Stomach (tissue), 9 donors: ENCODE data around the gene PPP1R14C. TPM values are rescaled to one million over a fixed set of nuclear protein-coding genes. Genes with fewer than 3 reads are reported as not detected.

Experiments
- DNase-seq, 2 donors: peaks; one replicate each; pipeline versions ENCODE4 v3.0.0 to v3.0.0-alpha.2; 2013 to 2019
- H3K27ac ChIP-seq, 5 donors: fragments of 200-600 bp in 4 of 5; sonication (generic) in 4 of 5; one replicate each; pipeline ENCODE4 v1.5.1; 2013 to 2019; ENCODE audit warnings: mild to moderate bottlenecking in 1 of 5, moderate library complexity in 1 of 5
- H3K27me3 ChIP-seq, 3 donors: fragments of 200-600 bp; sonication (generic); one replicate each; pipeline ENCODE4 v1.5.1; 2017 to 2019; ENCODE audit warnings: mixed run types in 1 of 3
- H3K36me3 ChIP-seq, 4 donors: fragments of 200-600 bp; sonication (generic); 1 replicate in 3 of 4; 2 replicates in 1 of 4; pipeline ENCODE4 v1.5.1; 2016 to 2019
- H3K4me1 ChIP-seq, 4 donors: fragments of 200-600 bp; sonication (generic); one replicate each; pipeline ENCODE4 v1.5.1; 2016 to 2019
- H3K4me3 ChIP-seq, 4 donors: fragments of 200-600 bp; sonication (generic) in 3 of 4; one replicate each; pipeline ENCODE4 v1.5.1; 2016 to 2019; ENCODE audit warnings: mild to moderate bottlenecking in 1 of 4
- H3K9me3 ChIP-seq, 4 donors: fragments of 200-600 bp; sonication (generic); one replicate each; pipeline ENCODE4 v1.5.1; 2016 to 2019
- CTCF ChIP-seq, 7 experiments: fragments of 450-650 bp in 4 of 7; fragments of 200-600 bp in 3 of 7; sonication (generic) in 3 of 7; IDR thresholded peaks; one replicate each; pipeline ENCODE4 v1.5.1; 2016 to 2019; ENCODE audit warnings: antibody characterized with exemption in 7 of 7, control low read depth in 2 of 7, mild to moderate bottlenecking in 1 of 7
- EP300 ChIP-seq: sonication (generic); formaldehyde crosslinking; IDR thresholded peaks from one replicate; pipeline ENCODE4 v1.6.1; 2017; ENCODE audit warnings: antibody characterized with exemption
- POLR2A ChIP-seq, 4 donors: fragments of 450-650 bp; IDR thresholded peaks; one replicate each; pipeline ENCODE4 v1.6.1; 2016; ENCODE audit warnings: antibody characterized with exemption in 4 of 4, control low read depth in 2 of 4, mild to moderate bottlenecking in 1 of 4, moderate library complexity in 1 of 4
- POLR2AphosphoS5 ChIP-seq, 3 donors: sonication (generic); formaldehyde crosslinking; IDR thresholded peaks; one replicate each; pipeline ENCODE4 v1.6.1; 2016; ENCODE audit warnings: antibody characterized with exemption in 3 of 3
- WGBS, 5 donors: extraction: QIAGEN DNeasy Blood & Tissue Kit in 3 of 5; methylation state at CpG; one replicate each; pipeline versions ENCODE4 v1.1.5 to v1.1.7; 2013 to 2018; 5-methylcytosine and 5-hydroxymethylcytosine counted together
- intact Hi-C: fragments of 100-400 bp; cut with DNase I; formaldehyde crosslinking; loops from one replicate; pipeline ENCODE4 v1.15.1; 2023; ENCODE audit warnings: low total_unique reads
- polyA plus RNA-seq, 3 donors: library from polyadenylated mRNA; stranded (reverse); fragments of 200-250 nt; gene quantifications; one replicate each; pipeline ENCODE4 v1.2.3, GENCODE V29; 2013
- total RNA-seq, 5 donors: library from RNA; depleted of rRNA; stranded (reverse); fragments of >200 nt; gene quantifications; one replicate each; pipeline versions ENCODE4 v1.1.0 to v1.2.3, GENCODE V29; 2014 to 2016
- donor health status: healthy with polysubstance abuse.
- donor health status: Bipolar disorder and iron deficiency.
- donor health status: healthy.

Gene PPP1R14C
- total and polyA plus RNA-seq, 8 donors = 0.25 to 13.8 (median 4.1) TPM; not detected in 3

GRCh38 chr6:150204705-150205472 lies 62.0 kb downstream of the PPP1R14C start:
- Histone ChIP-seq H3K9me3 (no peaks in the 10 kb centered on the region), H3K27me3 (peaks cover 0 to 18% (median 0%) of the 10 kb centered on the region in 3 donors), H3K4me3 (no peak overlapping the region), H3K4me1 (no peaks in the 10 kb centered on the region), H3K27ac (no peak overlapping the region), H3K36me3 (no peaks in the 10 kb centered on the region)
- TF ChIP-seq EP300 (no peak), POLR2AphosphoS5 (IDR thresholded peaks at IDR 0.05) (no peak), POLR2A (IDR thresholded peaks at IDR 0.05) (no peak), CTCF (IDR thresholded peaks at IDR 0.05) (no peak)
- WGBS, 5 donors = 65 to 73% (median 72%) methylated on average over 9 of the region's 9 CpGs
- DNase-seq = no peak
- intact Hi-C loops = no loop called here

DNA sequence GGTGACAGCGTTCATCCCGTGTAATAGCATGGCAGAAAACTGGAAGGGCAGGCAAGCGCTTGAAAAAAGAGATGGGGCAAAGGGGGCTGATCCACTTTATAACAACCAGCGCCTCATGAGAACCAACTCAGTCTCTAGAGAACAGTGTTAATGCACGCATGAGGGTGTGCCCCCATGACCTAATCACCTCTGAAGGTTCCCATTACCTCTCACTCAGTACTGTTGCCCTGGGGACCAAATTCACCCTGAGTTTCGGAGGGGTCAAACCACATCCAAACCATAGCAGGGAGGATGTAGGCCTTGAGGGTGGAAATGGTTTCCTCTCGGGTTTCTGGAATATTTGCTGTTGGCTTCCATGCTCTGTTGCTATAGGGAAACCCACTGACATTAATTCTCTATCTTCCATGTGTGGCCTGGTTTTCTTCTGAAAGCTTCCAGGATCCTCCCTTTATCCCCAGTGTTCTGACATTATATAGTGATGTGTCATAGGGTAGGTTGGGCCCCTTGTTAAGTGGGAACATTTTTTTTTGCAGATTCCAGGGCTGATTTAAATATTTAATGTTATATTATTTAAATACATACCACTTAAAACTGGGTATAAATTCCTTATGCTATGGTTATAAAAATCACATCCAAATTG lies 65.2 kb downstream of the PPP1R14C start:
- Histone ChIP-seq H3K27me3 (peaks cover 0 to 20% (median 0%) of the 10 kb centered on the region in 3 donors), H3K4me1 (no peaks in the 10 kb centered on the region), H3K27ac (no peak overlapping the region), H3K36me3 (no peaks in the 10 kb centered on the region), H3K9me3 (no peaks in the 10 kb centered on the region), H3K4me3 (no peak overlapping the region)
- no peak for DNase-seq
- intact Hi-C loops = no loop called here
- TF ChIP-seq EP300 (no peak), POLR2A (IDR thresholded peaks at IDR 0.05) (no peak), POLR2AphosphoS5 (IDR thresholded peaks at IDR 0.05) (no peak), CTCF (IDR thresholded peaks at IDR 0.05) (no peak)
- WGBS, 5 donors = 92 to 97% (median 95%) methylated on average over 7 of the region's 7 CpGs

DNA sequence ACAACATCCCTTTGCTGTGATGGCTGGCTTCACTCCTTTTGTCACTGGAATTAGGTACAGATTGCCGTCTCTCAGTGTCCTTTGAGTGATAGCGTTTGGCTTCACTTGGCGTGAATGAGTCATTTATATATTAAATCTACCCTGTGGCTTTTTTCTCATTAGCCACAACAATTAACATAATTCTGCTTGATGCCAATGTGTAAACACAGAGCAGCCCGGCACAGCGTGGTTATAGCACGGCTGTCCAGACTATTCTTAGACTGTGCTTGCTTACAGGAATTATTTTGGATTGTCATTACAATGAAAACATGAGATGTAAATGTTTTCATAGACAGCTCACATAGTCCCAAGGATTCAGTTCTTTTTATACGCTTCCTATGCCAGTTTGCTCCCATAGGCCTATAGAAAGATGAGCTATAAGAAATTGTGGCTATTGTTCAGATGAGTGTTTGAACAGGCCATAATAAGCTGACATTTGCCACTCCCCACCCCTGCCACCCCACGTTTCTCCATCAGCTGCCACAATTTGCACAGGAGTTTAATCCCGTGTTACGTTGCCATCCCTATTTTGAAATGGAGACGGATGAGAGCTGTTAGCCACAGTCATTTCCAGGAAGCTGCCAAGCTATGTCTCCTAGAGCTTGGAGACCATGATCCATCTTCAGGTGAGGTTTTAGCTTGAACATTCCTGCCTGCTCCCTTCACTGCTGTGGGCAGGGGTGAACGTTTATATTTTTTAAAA lies 65.9 kb downstream of the PPP1R14C start:
- Histone ChIP-seq H3K27ac (no peak overlapping the region), H3K4me3 (no peak overlapping the region), H3K27me3 (peaks cover 0 to 20% (median 0%) of the 10 kb centered on the region in 3 donors), H3K4me1 (no peaks in the 10 kb centered on the region), H3K36me3 (no peaks in the 10 kb centered on the region), H3K9me3 (no peaks in the 10 kb centered on the region)
- DNase-seq = no peak
- TF ChIP-seq CTCF (IDR thresholded peaks at IDR 0.05) (no peak), EP300 (no peak), POLR2A (IDR thresholded peaks at IDR 0.05) (no peak), POLR2AphosphoS5 (IDR thresholded peaks at IDR 0.05) (no peak)
- intact Hi-C loops = no loop called here
- WGBS, 5 donors = 58 to 74% (median 64%) methylated on average over 12 of the region's 12 CpGs

GRCh38 chr6:150209415-150209814 lies 66.6 kb downstream of the PPP1R14C start:
- WGBS, 5 donors = 92 to 95% (median 94%) methylated on average over 2 of the region's 2 CpGs
- intact Hi-C loops = no loop called here
- Histone ChIP-seq H3K4me3 (no peak overlapping the region), H3K27me3 (peaks cover 0 to 22% (median 0%) of the 10 kb centered on the region in 3 donors), H3K36me3 (no peaks in the 10 kb centered on the region), H3K27ac (no peak overlapping the region), H3K9me3 (no peaks in the 10 kb centered on the region), H3K4me1 (no peaks in the 10 kb centered on the region)
- no peak for DNase-seq
- TF ChIP-seq POLR2A (IDR thresholded peaks at IDR 0.05) = no peak
- TF ChIP-seq CTCF (IDR thresholded peaks at IDR 0.05) = no peak
- no peak for TF ChIP-seq EP300
- TF ChIP-seq POLR2AphosphoS5 (IDR thresholded peaks at IDR 0.05) = no peak
